Panc1 (cell line): ENCODE data around the gene DNER. TPM values are rescaled to one million over a fixed set of nuclear protein-coding genes. Genes with fewer than 3 reads are reported as not detected.

Experiments used
- ATAC-seq: fragments of 200-7000 bp; cut with Tn5 transposase; 2 replicates; pipeline ENCODE4 v1.9.1; 2020; ENCODE audit warnings: mild to moderate bottlenecking, moderate library complexity
- BruUV-seq: library from RNA; stranded (reverse); fragments of 400-500 nt; replicated peaks from 2 replicates; lab custom pipeline; 2021; lab: Mats Ljungman, UMichigan
- CTCF ChIA-PET: fragments of 300-600 bp; sonication (Branson Sonifier 250); formaldehyde crosslinking; loops from one replicate; lab custom pipeline; 2022; ENCODE audit warnings: antibody characterized with exemption; lab: Charles Lee
- POLR2A ChIA-PET: fragments of 300-600 bp; sonication (Branson Sonifier 250); formaldehyde crosslinking; loops from one replicate; lab custom pipeline; 2022; ENCODE audit warnings: antibody characterized with exemption; lab: Charles Lee
- DNase-seq: peaks from one replicate; pipeline ENCODE4 v3.0.0-alpha.2; 2010; ENCODE audit warnings: low read depth, low spot score
- H3K27ac ChIP-seq: 2 replicates; pipeline ENCODE4 v1.5.1; 2011; ENCODE audit warnings: mild to moderate bottlenecking, low read length, inconsistent platforms
- H3K27me3 ChIP-seq: fragments of 200-500 bp; sonication (Bioruptor generic); 2 replicates; pipeline ENCODE4 v1.6.0; 2014; ENCODE audit warnings: low read length, inconsistent platforms; ENCODE audit not compliant: control insufficient read depth, insufficient read depth
- H3K36me3 ChIP-seq: fragments of 200-500 bp; sonication (Bioruptor generic); 2 replicates; pipeline ENCODE4 v1.5.1; 2014; ENCODE audit warnings: inconsistent platforms, mild to moderate bottlenecking, low read length, moderate library complexity; ENCODE audit not compliant: control insufficient read depth, insufficient read depth
- H3K4me1 ChIP-seq: 2 replicates; pipeline ENCODE4 v1.5.1; 2011; ENCODE audit warnings: inconsistent platforms, mild to moderate bottlenecking, low read length, moderate library complexity; ENCODE audit not compliant: control insufficient read depth, insufficient read depth
- H3K4me3 ChIP-seq, 2 experiments: 2 replicates each; pipeline ENCODE4 v1.5.1; 2011 to 2012; ENCODE audit warnings: low read depth in 2 of 2, low read length in 2 of 2, mild to moderate bottlenecking in 2 of 2, inconsistent platforms in 1 of 2, moderate library complexity in 1 of 2
- H3K9me3 ChIP-seq: fragments of 200-500 bp; sonication (Bioruptor generic); 2 replicates; pipeline ENCODE4 v1.5.1; 2014; ENCODE audit warnings: low read depth, mild to moderate bottlenecking, inconsistent platforms, low read length, moderate library complexity; ENCODE audit not compliant: control insufficient read depth, insufficient read depth
- CTCF ChIP-seq: fragments of 450-650 bp; IDR thresholded peaks from 2 replicates; pipeline ENCODE4 v1.5.1; 2017; ENCODE audit warnings: mild to moderate bottlenecking
- POLR2AphosphoS5 ChIP-seq: IDR thresholded peaks from 2 replicates; pipeline ENCODE4 v1.6.1; 2012; ENCODE audit warnings: mild to moderate bottlenecking, low read depth, low read length, moderate library complexity
- REST ChIP-seq, 2 experiments: IDR thresholded peaks; 2 replicates each; pipeline ENCODE4 v1.6.1; 2011 to 2012; ENCODE audit warnings: low read depth in 2 of 2, control low read depth in 1 of 2, low read length in 1 of 2, mild to moderate bottlenecking in 1 of 2, moderate library complexity in 1 of 2; ENCODE audit not compliant: insufficient read depth in 1 of 2
- SIN3A ChIP-seq: IDR thresholded peaks from 2 replicates; pipeline ENCODE4 v1.6.1; 2012; ENCODE audit warnings: low read depth, mild to moderate bottlenecking, low read length, moderate library complexity, borderline replicate concordance; ENCODE audit not compliant: insufficient read depth
- TCF7L2 ChIP-seq: IDR thresholded peaks from 2 replicates; pipeline ENCODE4 v1.6.1; 2011; ENCODE audit warnings: mild to moderate bottlenecking, low read depth, low read length, inconsistent platforms
- in situ Hi-C: cut with HindIII; loops from 2 replicates; pipeline ENCODE4 v1.10.0; 2016; ENCODE audit warnings: low sequenced_read_pairs, low pct_unique_long_range_greater_than_20kb
- intact Hi-C: fragments of 100-400 bp; cut with micrococcal nuclease; formaldehyde crosslinking; loops from one replicate; pipeline ENCODE4 v1.10.0; 2022; ENCODE audit not compliant: unreplicated experiment
- total RNA-seq: library from RNA; stranded (reverse); gene quantifications from one replicate; pipeline ENCODE4 v1.2.1, GENCODE V29; 2021; ENCODE audit not compliant: unreplicated experiment

DNER gene
- total RNA-seq, 1 experiment from 2014 or later = 0.31 TPM

- no peak for DNase-seq
- no peak for ATAC-seq
- Histone ChIP-seq H3K4me3 (no peak overlapping the region), H3K4me1 (no peaks in the 10 kb centered on the region), H3K27me3 (no peaks in the 10 kb centered on the region), H3K27ac (no peak overlapping the region), H3K36me3 (no peaks in the 10 kb centered on the region), H3K9me3 (no peaks in the 10 kb centered on the region)
- intact Hi-C loops = no loop called here
- TF ChIP-seq CTCF (no peak), TCF7L2 (no peak), POLR2AphosphoS5 (no peak), REST (IDR thresholded peaks at IDR 0.05; ENCODE audit: insufficient read depth in 1 of 2, low read depth in 2 of 2, low read length in 1 of 2) (no peak), SIN3A (no peak)
- BruUV-seq = no TSS peak
- POLR2A ChIA-PET = no interaction called here
- CTCF ChIA-PET = no interaction called here
- in situ Hi-C loops = no loop called here
These were observed 38.8 kb upstream of the DNER start for GRCh38 chr2:229752970-229753729.

GRCh38 chr2:229749779-229750178 lies 35.4 kb upstream of the DNER start:
- ATAC-seq = no peak
- H3K27me3 ChIP-seq = no peaks in the 10 kb centered on the region
- no peak overlapping the region for H3K27ac ChIP-seq
- ChIA-PET POLR2A (no interaction called here), CTCF (no interaction called here)
- H3K9me3 ChIP-seq = no peaks in the 10 kb centered on the region
- no peaks in the 10 kb centered on the region for H3K36me3 ChIP-seq
- H3K4me3 ChIP-seq = no peak overlapping the region
- DNase-seq = no peak
- no peaks in the 10 kb centered on the region for H3K4me1 ChIP-seq
- intact Hi-C loops = no loop called here
- no peak for TF ChIP-seq POLR2AphosphoS5
- TF ChIP-seq CTCF = no peak
- no peak for TF ChIP-seq REST (IDR thresholded peaks at IDR 0.05; ENCODE audit: insufficient read depth in 1 of 2, low read depth in 2 of 2, low read length in 1 of 2)
- no peak for TF ChIP-seq SIN3A
- TF ChIP-seq TCF7L2 = no peak
- in situ Hi-C loops = no loop called here
- BruUV-seq = TSS peak; percentile 87
